SU-DHL-6 (cell line): Measurements from ENCODE around the gene KDM4B.
"Not testable (repeated sequence)": the region's sequence is repeated elsewhere in the genome, so short reads cannot be mapped to it uniquely, and the experiment has no call there.

Experiments
- H2AFZ ChIP-seq: fragments of 200-600 bp; sonication (generic); 2 replicates; pipeline ENCODE4 v1.6.1; 2014; ENCODE audit warnings: low read depth, mild to moderate bottlenecking, moderate library complexity, mixed read lengths, antibody characterized with exemption, low read length; ENCODE audit not compliant: severe bottlenecking
- H3F3A ChIP-seq: fragments of 200-600 bp; shearing (Covaris generic); 2 replicates; pipeline ENCODE4 v1.6.0; 2016; ENCODE audit warnings: antibody characterized with exemption, mild to moderate bottlenecking; ENCODE audit not compliant: insufficient read depth
- H3K27ac ChIP-seq: fragments of 200-600 bp; sonication (generic); 2 replicates; pipeline ENCODE4 v1.5.1; 2016; ENCODE audit warnings: low read depth, mild to moderate bottlenecking, low read length, moderate library complexity, mixed read lengths
- H3K27me3 ChIP-seq: fragments of 200-600 bp; sonication (generic), shearing (Covaris generic); 2 replicates; pipeline ENCODE4 v1.6.0; 2014; ENCODE audit warnings: mild to moderate bottlenecking, low read length
- H3K36me3 ChIP-seq: fragments of 200-600 bp; sonication (generic); 2 replicates; pipeline ENCODE4 v1.6.1; 2014; ENCODE audit warnings: mild to moderate bottlenecking, low read length, mixed read lengths
- H3K4me2 ChIP-seq: fragments of 300-600, 200-600 bp; shearing (Covaris generic), sonication (generic); 2 replicates; pipeline ENCODE4 v1.6.0; 2014; ENCODE audit warnings: low read length, low read depth, mild to moderate bottlenecking; ENCODE audit not compliant: poor library complexity, severe bottlenecking
- H3K4me3 ChIP-seq: fragments of 200-600 bp; sonication (generic); 2 replicates; pipeline ENCODE4 v1.5.1; 2014; ENCODE audit warnings: antibody characterized with exemption, low read length, mild to moderate bottlenecking, mixed read lengths; ENCODE audit not compliant: insufficient read depth, poor library complexity, severe bottlenecking
- H3K79me2 ChIP-seq: fragments of 200-600 bp; sonication (generic); 2 replicates; pipeline ENCODE4 v1.6.1; 2014; ENCODE audit warnings: mild to moderate bottlenecking, low read length, moderate library complexity; ENCODE audit not compliant: insufficient read depth
- H3K9ac ChIP-seq: fragments of 200-600 bp; sonication (generic); 2 replicates; pipeline ENCODE4 v1.7.0; 2014; ENCODE audit warnings: mild to moderate bottlenecking, low read length
- H3K9me2 ChIP-seq: fragments of 200-600 bp; sonication (generic); replicated peaks from 2 replicates; pipeline ENCODE4 v1.6.1; 2014; ENCODE audit warnings: low read length; ENCODE audit not compliant: insufficient read depth
- H3K9me3 ChIP-seq: fragments of 200-600 bp; sonication (generic); 2 replicates; pipeline ENCODE4 v1.6.1; 2014; ENCODE audit warnings: low read length, mixed read lengths; ENCODE audit not compliant: insufficient read depth
- H4K20me1 ChIP-seq: fragments of 200-600 bp; sonication (generic); 2 replicates; pipeline ENCODE4 v1.6.1; 2014; ENCODE audit warnings: low read depth, mild to moderate bottlenecking, antibody characterized with exemption, low read length, moderate library complexity, mixed read lengths
- EZH2phosphoT487 ChIP-seq: fragments of 200-600 bp; sonication (generic), shearing (Covaris generic); conservative IDR thresholded peaks from 2 replicates; pipeline ENCODE4 v1.6.1; 2018; ENCODE audit warnings: mild to moderate bottlenecking, antibody characterized with exemption, low read length, moderate library complexity, mixed read lengths
- TF ChIP-seq, protein P1 (sequence below): fragments of 200-600 bp; sonication (generic); IDR thresholded peaks from one replicate; pipeline ENCODE4 v1.5.1; 2017; ENCODE audit warnings: antibody characterized with exemption, mild to moderate bottlenecking, low read length, moderate library complexity; ENCODE audit not compliant: insufficient read depth, poor library complexity, severe bottlenecking

The KDM4B gene

GRCh38 chr19:5155586-5156210 lies 186.8 kb downstream of the KDM4B start:
- H3K9me3 ChIP-seq: no peaks in the 10 kb centered on the region
- H3K79me2 ChIP-seq: no peaks in the 10 kb centered on the region
- H3K27ac ChIP-seq: no peak overlapping the region
- H3K4me2 ChIP-seq: no peak overlapping the region
- no peaks in the 10 kb centered on the region for H3K36me3 ChIP-seq
- no peak for TF ChIP-seq EZH2phosphoT487
- TF ChIP-seq, protein P1, sequence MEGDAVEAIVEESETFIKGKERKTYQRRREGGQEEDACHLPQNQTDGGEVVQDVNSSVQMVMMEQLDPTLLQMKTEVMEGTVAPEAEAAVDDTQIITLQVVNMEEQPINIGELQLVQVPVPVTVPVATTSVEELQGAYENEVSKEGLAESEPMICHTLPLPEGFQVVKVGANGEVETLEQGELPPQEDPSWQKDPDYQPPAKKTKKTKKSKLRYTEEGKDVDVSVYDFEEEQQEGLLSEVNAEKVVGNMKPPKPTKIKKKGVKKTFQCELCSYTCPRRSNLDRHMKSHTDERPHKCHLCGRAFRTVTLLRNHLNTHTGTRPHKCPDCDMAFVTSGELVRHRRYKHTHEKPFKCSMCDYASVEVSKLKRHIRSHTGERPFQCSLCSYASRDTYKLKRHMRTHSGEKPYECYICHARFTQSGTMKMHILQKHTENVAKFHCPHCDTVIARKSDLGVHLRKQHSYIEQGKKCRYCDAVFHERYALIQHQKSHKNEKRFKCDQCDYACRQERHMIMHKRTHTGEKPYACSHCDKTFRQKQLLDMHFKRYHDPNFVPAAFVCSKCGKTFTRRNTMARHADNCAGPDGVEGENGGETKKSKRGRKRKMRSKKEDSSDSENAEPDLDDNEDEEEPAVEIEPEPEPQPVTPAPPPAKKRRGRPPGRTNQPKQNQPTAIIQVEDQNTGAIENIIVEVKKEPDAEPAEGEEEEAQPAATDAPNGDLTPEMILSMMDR: no peak
- H3K9me2 ChIP-seq: no peaks in the 10 kb centered on the region
- no peaks in the 10 kb centered on the region for H4K20me1 ChIP-seq
- no peaks in the 10 kb centered on the region for H3K27me3 ChIP-seq
- no peak overlapping the region for H3K9ac ChIP-seq
- no peak overlapping the region for H2AFZ ChIP-seq
- H3F3A ChIP-seq: no peaks in the 10 kb centered on the region
- no peak overlapping the region for H3K4me3 ChIP-seq

DNA sequence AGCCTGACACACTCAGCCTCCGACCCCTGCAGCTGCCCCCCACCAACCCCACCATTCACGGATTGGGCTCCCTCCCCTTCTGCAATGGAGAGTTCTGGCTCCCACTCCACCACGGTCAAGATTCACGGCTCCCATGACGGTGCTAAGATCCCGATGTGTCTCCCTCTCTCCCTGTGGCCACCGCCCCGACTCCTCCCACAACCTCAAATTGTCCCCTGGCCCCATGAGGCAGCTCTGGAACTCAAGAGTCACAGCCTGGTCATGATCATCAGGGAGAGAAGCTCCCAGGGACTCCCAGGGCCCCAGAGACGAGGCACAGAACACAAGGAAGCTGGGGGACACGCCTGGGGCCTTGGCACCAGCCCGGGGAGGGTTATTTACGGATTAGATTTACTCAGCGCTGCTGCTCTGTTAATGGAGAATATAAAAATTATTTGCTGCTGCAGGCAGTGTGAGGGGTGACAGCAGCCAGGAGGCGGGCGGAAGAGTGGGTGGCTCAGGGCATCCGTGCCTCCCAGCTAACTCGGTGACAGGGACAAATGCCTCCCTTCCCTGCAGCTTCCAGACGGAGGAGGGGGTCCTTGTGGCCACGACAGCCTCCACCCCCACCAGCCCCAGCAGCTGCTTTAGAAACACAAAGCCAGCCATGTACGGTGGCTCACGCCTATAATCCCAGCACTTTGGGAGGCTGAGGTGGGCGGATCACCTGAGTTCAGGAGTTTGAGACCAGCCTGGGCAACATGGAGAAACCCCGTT lies 187.5 kb downstream of the KDM4B start:
- H3K4me2 ChIP-seq: no peak overlapping the region
- no peaks in the 10 kb centered on the region for H3K9me3 ChIP-seq
- no peak overlapping the region for H3K4me3 ChIP-seq
- H3F3A ChIP-seq: no peaks in the 10 kb centered on the region
- H3K9ac ChIP-seq: no peak overlapping the region
- H3K9me2 ChIP-seq: no peaks in the 10 kb centered on the region
- no peaks in the 10 kb centered on the region for H3K36me3 ChIP-seq
- no peaks in the 10 kb centered on the region for H3K79me2 ChIP-seq
- H3K27me3 ChIP-seq: no peaks in the 10 kb centered on the region
- no peak for TF ChIP-seq EZH2phosphoT487
- TF ChIP-seq, protein P1: no peak
- H2AFZ ChIP-seq: no peak overlapping the region
- no peak overlapping the region for H3K27ac ChIP-seq
- no peaks in the 10 kb centered on the region for H4K20me1 ChIP-seq

GRCh38 chr19:5157186-5157585 lies 188.3 kb downstream of the KDM4B start:
- H4K20me1 ChIP-seq: no peaks in the 10 kb centered on the region
- H3K4me3 ChIP-seq: no peak overlapping the region
- no peaks in the 10 kb centered on the region for H3K9me3 ChIP-seq
- no peaks in the 10 kb centered on the region for H3K36me3 ChIP-seq
- H3K79me2 ChIP-seq: no peaks in the 10 kb centered on the region
- H3K9me2 ChIP-seq: no peaks in the 10 kb centered on the region
- no peak overlapping the region for H3K9ac ChIP-seq
- no peak overlapping the region for H3K27ac ChIP-seq
- H3F3A ChIP-seq: no peaks in the 10 kb centered on the region
- H3K27me3 ChIP-seq: no peaks in the 10 kb centered on the region
- no peak overlapping the region for H3K4me2 ChIP-seq
- no peak overlapping the region for H2AFZ ChIP-seq
- TF ChIP-seq, protein P1: no peak
- no peak for TF ChIP-seq EZH2phosphoT487

DNA sequence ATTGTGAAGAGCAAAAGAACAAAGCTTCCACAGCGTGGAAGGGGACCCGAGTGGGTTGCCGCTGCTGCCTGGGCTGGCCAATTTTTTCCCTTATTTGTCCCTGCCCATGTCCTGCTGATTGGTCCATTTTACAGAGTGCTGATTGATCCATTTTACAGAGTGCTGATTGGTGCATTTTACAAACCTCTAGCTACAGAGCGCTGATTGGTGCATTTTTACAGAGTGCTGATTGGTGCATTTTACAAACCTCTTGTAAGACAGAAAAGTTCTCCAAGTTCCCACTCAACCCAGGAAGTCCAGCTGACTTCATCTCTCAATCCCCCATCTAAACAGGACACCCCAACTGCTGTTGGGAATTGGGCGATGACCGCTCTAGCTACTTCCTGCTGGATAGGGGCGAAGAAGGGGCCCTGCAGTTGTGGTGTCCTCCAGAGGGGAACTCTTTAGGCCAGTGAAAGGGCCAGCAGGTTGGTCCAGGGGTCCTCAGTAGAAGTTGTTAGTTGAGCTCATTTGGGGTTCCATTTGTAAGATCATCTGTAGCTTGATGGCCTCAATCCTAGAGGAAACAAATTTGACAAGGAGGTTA lies 189.7 kb downstream of the KDM4B start:
- not testable (repeated sequence) for H3K9ac ChIP-seq, H3K4me3 ChIP-seq, H3F3A ChIP-seq

GRCh38 chr19:5160158-5160795 lies 191.4 kb downstream of the KDM4B start:
- not testable (repeated sequence) for H2AFZ ChIP-seq, H3F3A ChIP-seq, H3K27me3 ChIP-seq, H3K9me2 ChIP-seq, H3K4me2 ChIP-seq, H3K27ac ChIP-seq, H3K4me3 ChIP-seq, H3K79me2 ChIP-seq, H4K20me1 ChIP-seq, H3K9me3 ChIP-seq, H3K36me3 ChIP-seq, H3K9ac ChIP-seq

More for the DNA sequence above, 189.7 kb downstream of the KDM4B start:
- H3K79me2 ChIP-seq, H3K9me2 ChIP-seq, H3K27ac ChIP-seq, H3K4me2 ChIP-seq, H3K36me3 ChIP-seq, H4K20me1 ChIP-seq, H3K9me3 ChIP-seq, H2AFZ ChIP-seq, H3K27me3 ChIP-seq: not testable (repeated sequence)
